Liver (tissue), 9 donors: Measurements from ENCODE around the gene SOST. TPM values are rescaled to one million over a fixed set of nuclear protein-coding genes. Genes with fewer than 3 reads are reported as not detected.

Source experiments
- DNase-seq: peaks from one replicate; pipeline ENCODE4 v3.0.0-alpha.2; 2017; ENCODE audit warnings: low spot score
- H3K27ac ChIP-seq, 2 donors: one replicate each; pipeline ENCODE4 v1.7.0; 2013; ENCODE audit warnings: inconsistent platforms in 2 of 2, low read length in 2 of 2, control low read depth in 1 of 2, low read depth in 1 of 2, mild to moderate bottlenecking in 1 of 2
- H3K27me3 ChIP-seq, 4 donors: one replicate each; pipeline versions ENCODE4 v1.6.1 to v1.7.0; 2013; ENCODE audit warnings: low read length in 3 of 4, inconsistent platforms in 1 of 4, mild to moderate bottlenecking in 1 of 4, moderate library complexity in 1 of 4; ENCODE audit not compliant: control insufficient read depth in 4 of 4, insufficient read depth in 4 of 4
- H3K36me3 ChIP-seq, 4 donors: one replicate each; pipeline versions ENCODE4 v1.6.1 to v1.7.0; 2013; ENCODE audit warnings: low read length in 3 of 4, mild to moderate bottlenecking in 3 of 4, low read depth in 1 of 4, moderate library complexity in 1 of 4; ENCODE audit not compliant: control insufficient read depth in 4 of 4, insufficient read depth in 3 of 4
- H3K4me1 ChIP-seq, 4 donors: one replicate each; pipeline versions ENCODE4 v1.6.1 to v1.7.0; 2013; ENCODE audit warnings: low read length in 3 of 4, mild to moderate bottlenecking in 3 of 4, moderate library complexity in 1 of 4; ENCODE audit not compliant: control insufficient read depth in 4 of 4, insufficient read depth in 4 of 4
- H3K4me3 ChIP-seq, 3 donors: one replicate each; pipeline versions ENCODE4 v1.6.1 to v1.7.0; 2013; ENCODE audit warnings: low read length in 3 of 3, control low read depth in 1 of 3, low read depth in 1 of 3, mild to moderate bottlenecking in 1 of 3
- H3K9ac ChIP-seq, 2 donors: one replicate each; pipeline ENCODE4 v1.7.0; 2013; ENCODE audit warnings: low read length in 2 of 2, mild to moderate bottlenecking in 2 of 2, moderate library complexity in 2 of 2, control low read depth in 1 of 2, low read depth in 1 of 2
- H3K9me3 ChIP-seq, 4 donors: one replicate each; pipeline versions ENCODE4 v1.6.1 to v1.7.0; 2013; ENCODE audit warnings: low read length in 3 of 4; ENCODE audit not compliant: control insufficient read depth in 4 of 4
- EGR1 ChIP-seq, 2 donors: IDR thresholded peaks; 2 replicates each; pipeline ENCODE4 v1.6.1; 2016 to 2018; ENCODE audit warnings: antibody characterized with exemption in 2 of 2, low read depth in 2 of 2
- FOXA1 ChIP-seq: IDR thresholded peaks from 2 replicates; pipeline ENCODE4 v1.6.1; 2016; ENCODE audit warnings: antibody characterized with exemption
- FOXA2 ChIP-seq: IDR thresholded peaks from 2 replicates; pipeline ENCODE4 v1.6.1; 2016; ENCODE audit warnings: antibody characterized with exemption
- GABPA ChIP-seq, 2 donors: IDR thresholded peaks in 1 of 2; conservative IDR thresholded peaks in 1 of 2; 2 replicates each; pipeline ENCODE4 v1.6.1; 2016; ENCODE audit warnings: antibody characterized with exemption in 2 of 2, mild to moderate bottlenecking in 1 of 2, moderate library complexity in 1 of 2
- HNF4A ChIP-seq, 2 donors: conservative IDR thresholded peaks; 2 replicates each; pipeline ENCODE4 v1.6.1; 2016; ENCODE audit warnings: antibody characterized with exemption in 2 of 2, mild to moderate bottlenecking in 2 of 2
- HNF4G ChIP-seq: IDR thresholded peaks from 2 replicates; pipeline ENCODE4 v1.6.1; 2016; ENCODE audit warnings: antibody characterized with exemption
- JUND ChIP-seq, 2 donors: IDR thresholded peaks; 2 replicates each; pipeline ENCODE4 v1.6.1; 2016; ENCODE audit warnings: antibody characterized with exemption in 2 of 2
- NR2F2 ChIP-seq: IDR thresholded peaks from 2 replicates; pipeline ENCODE4 v1.6.1; 2016; ENCODE audit warnings: antibody characterized with exemption
- RAD21 ChIP-seq, 2 donors: IDR thresholded peaks; 2 replicates each; pipeline ENCODE4 v1.6.1; 2016; ENCODE audit warnings: antibody characterized with exemption in 2 of 2, mild to moderate bottlenecking in 2 of 2
- RXRA ChIP-seq, 2 donors: IDR thresholded peaks; 2 replicates each; pipeline ENCODE4 v1.6.1; 2017 to 2018; ENCODE audit warnings: antibody characterized with exemption in 2 of 2, mild to moderate bottlenecking in 1 of 2
- SP1 ChIP-seq: IDR thresholded peaks from 2 replicates; pipeline ENCODE4 v1.6.1; 2018; ENCODE audit warnings: antibody characterized with exemption, mild to moderate bottlenecking
- TAF1 ChIP-seq: conservative IDR thresholded peaks from 2 replicates; pipeline ENCODE4 v1.6.1; 2016; ENCODE audit warnings: antibody characterized with exemption, mild to moderate bottlenecking
- YY1 ChIP-seq: IDR thresholded peaks from 2 replicates; pipeline ENCODE4 v1.6.1; 2016; ENCODE audit warnings: antibody characterized with exemption, mild to moderate bottlenecking
- WGBS: extraction: QIAGEN DNeasy Blood & Tissue Kit; methylation state at CpG from one replicate; pipeline ENCODE4 v1.1.7; 2013; 5-methylcytosine and 5-hydroxymethylcytosine counted together
- polyA plus RNA-seq, 2 donors: library from polyadenylated mRNA; stranded (reverse) in 1 of 2; unstranded in 1 of 2; fragments of 200-250 nt in 1 of 2; fragments of >200 nt in 1 of 2; fragmentation: Nextera tagmentation in 1 of 2; extraction: Ambion mirVana in 1 of 2; gene quantifications; one replicate each; pipeline versions ENCODE4 v1.2.1 to v1.2.3, GENCODE V29; 2013 to 2015
- total RNA-seq, 2 donors: library from RNA; depleted of rRNA; stranded (reverse); fragments of >200 nt; gene quantifications; one replicate each; pipeline ENCODE4 v1.2.3, GENCODE V29; 2014
- TF ChIP-seq, protein P1 (sequence below): IDR thresholded peaks from 2 replicates; pipeline ENCODE4 v1.6.1; 2016; ENCODE audit warnings: antibody characterized with exemption
- TF ChIP-seq, protein P2 (sequence below): IDR thresholded peaks from 2 replicates; pipeline ENCODE4 v1.6.1; 2016; ENCODE audit warnings: antibody characterized with exemption
- TF ChIP-seq, protein P3 (sequence below): IDR thresholded peaks from 2 replicates; pipeline ENCODE4 v1.6.1; 2016; ENCODE audit warnings: antibody characterized with exemption
- TF ChIP-seq, protein P4 (sequence below): fragments of 150-350 bp; IDR thresholded peaks from 2 replicates; pipeline ENCODE4 v1.5.1; 2017; ENCODE audit warnings: improper control_type of control experiment, low read depth, low read length; ENCODE audit not compliant: missing input control
- TF ChIP-seq, protein P5 (sequence below): IDR thresholded peaks from 2 replicates; pipeline ENCODE4 v1.6.1; 2016; ENCODE audit warnings: antibody characterized with exemption, mild to moderate bottlenecking
- donor health status: healthy.
- donor health status: healthy.
- donor health status: healthy.
- donor health status: healthy.
- donor health status: healthy.

Gene SOST
- total and polyA plus RNA-seq, 4 donors = not detected

DNA sequence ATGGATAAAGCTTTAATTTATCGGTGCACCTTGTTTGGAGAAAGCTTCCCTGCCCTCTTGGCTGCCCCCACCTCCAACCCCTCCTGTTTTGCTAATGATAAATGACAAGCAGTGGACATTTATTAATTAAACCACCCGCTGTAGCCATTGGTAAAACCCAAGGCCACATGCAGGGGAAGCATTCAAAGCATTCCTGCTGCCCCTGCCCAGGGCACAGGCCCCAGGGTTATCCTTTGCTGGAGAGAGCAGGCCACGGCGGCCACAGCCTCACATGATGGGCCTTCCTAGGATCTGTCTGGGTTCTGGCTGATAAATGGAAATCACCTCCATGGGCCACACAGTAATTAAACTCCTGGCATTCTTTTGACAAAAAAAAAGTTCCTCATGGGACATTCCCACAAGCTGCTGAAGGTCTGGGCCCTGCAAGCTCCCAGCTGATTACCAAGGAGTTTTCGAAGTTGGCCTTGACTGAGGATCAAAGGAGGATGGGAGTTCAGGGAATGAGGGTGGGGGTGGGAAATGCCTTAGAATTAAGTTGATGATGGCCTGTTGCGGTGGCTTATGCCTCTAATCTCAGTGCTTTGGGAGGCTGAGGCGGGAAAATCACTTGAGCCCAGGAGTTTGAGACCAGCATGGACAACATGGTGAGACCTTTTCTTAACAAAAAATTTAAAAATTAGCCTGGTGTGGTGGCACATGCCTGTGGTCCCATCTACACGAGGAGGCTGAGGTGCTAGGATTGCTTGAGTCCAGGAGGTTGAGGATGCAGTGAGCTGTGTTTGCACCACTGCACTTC lies 35.5 kb downstream of the SOST start:
- H3K4me1 ChIP-seq = peaks cover 0 to 8% (median 4%) of the 10 kb centered on the region in 4 donors
- TF ChIP-seq NR2F2 = no peak
- no peak for TF ChIP-seq RAD21 (IDR thresholded peaks at IDR 0.05)
- no peak for TF ChIP-seq HNF4A (conservative IDR thresholded peaks at IDR 0.05)
- TF ChIP-seq, protein P1, sequence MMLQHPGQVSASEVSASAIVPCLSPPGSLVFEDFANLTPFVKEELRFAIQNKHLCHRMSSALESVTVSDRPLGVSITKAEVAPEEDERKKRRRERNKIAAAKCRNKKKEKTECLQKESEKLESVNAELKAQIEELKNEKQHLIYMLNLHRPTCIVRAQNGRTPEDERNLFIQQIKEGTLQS = no peak
- no peak for TF ChIP-seq SP1
- no peak for TF ChIP-seq TAF1
- TF ChIP-seq, protein P2, sequence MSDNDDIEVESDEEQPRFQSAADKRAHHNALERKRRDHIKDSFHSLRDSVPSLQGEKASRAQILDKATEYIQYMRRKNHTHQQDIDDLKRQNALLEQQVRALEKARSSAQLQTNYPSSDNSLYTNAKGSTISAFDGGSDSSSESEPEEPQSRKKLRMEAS = no peak
- TF ChIP-seq, protein P3, sequence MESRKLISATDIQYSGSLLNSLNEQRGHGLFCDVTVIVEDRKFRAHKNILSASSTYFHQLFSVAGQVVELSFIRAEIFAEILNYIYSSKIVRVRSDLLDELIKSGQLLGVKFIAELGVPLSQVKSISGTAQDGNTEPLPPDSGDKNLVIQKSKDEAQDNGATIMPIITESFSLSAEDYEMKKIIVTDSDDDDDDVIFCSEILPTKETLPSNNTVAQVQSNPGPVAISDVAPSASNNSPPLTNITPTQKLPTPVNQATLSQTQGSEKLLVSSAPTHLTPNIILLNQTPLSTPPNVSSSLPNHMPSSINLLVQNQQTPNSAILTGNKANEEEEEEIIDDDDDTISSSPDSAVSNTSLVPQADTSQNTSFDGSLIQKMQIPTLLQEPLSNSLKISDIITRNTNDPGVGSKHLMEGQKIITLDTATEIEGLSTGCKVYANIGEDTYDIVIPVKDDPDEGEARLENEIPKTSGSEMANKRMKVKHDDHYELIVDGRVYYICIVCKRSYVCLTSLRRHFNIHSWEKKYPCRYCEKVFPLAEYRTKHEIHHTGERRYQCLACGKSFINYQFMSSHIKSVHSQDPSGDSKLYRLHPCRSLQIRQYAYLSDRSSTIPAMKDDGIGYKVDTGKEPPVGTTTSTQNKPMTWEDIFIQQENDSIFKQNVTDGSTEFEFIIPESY = no peak
- TF ChIP-seq RXRA (IDR thresholded peaks at IDR 0.05) = no peak
- TF ChIP-seq JUND (IDR thresholded peaks at IDR 0.05) = no peak
- no peak for TF ChIP-seq GABPA (IDR thresholded peaks at IDR 0.05 in 1 of 2, conservative IDR thresholded peaks at IDR 0.05 in 1 of 2)
- TF ChIP-seq, protein P4, sequence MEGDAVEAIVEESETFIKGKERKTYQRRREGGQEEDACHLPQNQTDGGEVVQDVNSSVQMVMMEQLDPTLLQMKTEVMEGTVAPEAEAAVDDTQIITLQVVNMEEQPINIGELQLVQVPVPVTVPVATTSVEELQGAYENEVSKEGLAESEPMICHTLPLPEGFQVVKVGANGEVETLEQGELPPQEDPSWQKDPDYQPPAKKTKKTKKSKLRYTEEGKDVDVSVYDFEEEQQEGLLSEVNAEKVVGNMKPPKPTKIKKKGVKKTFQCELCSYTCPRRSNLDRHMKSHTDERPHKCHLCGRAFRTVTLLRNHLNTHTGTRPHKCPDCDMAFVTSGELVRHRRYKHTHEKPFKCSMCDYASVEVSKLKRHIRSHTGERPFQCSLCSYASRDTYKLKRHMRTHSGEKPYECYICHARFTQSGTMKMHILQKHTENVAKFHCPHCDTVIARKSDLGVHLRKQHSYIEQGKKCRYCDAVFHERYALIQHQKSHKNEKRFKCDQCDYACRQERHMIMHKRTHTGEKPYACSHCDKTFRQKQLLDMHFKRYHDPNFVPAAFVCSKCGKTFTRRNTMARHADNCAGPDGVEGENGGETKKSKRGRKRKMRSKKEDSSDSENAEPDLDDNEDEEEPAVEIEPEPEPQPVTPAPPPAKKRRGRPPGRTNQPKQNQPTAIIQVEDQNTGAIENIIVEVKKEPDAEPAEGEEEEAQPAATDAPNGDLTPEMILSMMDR = no peak
- TF ChIP-seq EGR1 (IDR thresholded peaks at IDR 0.05; ENCODE audit: low read depth in 2 of 2) = no peak
- no peak for TF ChIP-seq FOXA1
- TF ChIP-seq HNF4G = no peak
- TF ChIP-seq YY1 = no peak
- TF ChIP-seq, protein P5, sequence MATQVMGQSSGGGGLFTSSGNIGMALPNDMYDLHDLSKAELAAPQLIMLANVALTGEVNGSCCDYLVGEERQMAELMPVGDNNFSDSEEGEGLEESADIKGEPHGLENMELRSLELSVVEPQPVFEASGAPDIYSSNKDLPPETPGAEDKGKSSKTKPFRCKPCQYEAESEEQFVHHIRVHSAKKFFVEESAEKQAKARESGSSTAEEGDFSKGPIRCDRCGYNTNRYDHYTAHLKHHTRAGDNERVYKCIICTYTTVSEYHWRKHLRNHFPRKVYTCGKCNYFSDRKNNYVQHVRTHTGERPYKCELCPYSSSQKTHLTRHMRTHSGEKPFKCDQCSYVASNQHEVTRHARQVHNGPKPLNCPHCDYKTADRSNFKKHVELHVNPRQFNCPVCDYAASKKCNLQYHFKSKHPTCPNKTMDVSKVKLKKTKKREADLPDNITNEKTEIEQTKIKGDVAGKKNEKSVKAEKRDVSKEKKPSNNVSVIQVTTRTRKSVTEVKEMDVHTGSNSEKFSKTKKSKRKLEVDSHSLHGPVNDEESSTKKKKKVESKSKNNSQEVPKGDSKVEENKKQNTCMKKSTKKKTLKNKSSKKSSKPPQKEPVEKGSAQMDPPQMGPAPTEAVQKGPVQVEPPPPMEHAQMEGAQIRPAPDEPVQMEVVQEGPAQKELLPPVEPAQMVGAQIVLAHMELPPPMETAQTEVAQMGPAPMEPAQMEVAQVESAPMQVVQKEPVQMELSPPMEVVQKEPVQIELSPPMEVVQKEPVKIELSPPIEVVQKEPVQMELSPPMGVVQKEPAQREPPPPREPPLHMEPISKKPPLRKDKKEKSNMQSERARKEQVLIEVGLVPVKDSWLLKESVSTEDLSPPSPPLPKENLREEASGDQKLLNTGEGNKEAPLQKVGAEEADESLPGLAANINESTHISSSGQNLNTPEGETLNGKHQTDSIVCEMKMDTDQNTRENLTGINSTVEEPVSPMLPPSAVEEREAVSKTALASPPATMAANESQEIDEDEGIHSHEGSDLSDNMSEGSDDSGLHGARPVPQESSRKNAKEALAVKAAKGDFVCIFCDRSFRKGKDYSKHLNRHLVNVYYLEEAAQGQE = no peak
- TF ChIP-seq FOXA2 = no peak
- no peak overlapping the region for H3K4me3 ChIP-seq
- H3K27me3 ChIP-seq = no peaks in the 10 kb centered on the region
- no peak overlapping the region for H3K9ac ChIP-seq
- no peak for DNase-seq
- no peaks in the 10 kb centered on the region for H3K9me3 ChIP-seq
- H3K27ac ChIP-seq = no peak overlapping the region
- no peaks in the 10 kb centered on the region for H3K36me3 ChIP-seq
- 87% methylated on average over 8 of the region's 8 CpGs for WGBS
